ENCODE measurements around the gene CCL14.

DNA sequence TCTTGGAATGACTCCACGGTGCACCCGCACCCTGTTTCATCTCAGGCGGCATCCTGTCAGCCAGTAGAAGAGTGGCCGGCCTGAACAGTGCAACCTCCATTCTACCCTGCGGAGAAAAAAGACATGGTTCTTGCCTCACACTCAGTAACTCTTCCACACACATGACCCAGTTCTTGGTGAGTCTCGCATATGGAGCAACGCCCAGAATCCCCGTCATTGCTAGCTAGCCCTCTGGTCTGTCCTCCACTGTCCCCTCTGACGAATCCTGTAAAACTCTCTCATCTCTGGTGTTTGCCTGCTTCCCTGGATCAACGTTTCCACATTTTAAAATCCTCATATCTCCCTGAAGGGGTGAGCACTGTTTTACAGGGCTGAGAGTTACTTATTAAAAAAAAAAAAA, 51.8 kb downstream of the CCL14 start:
- no peak for TF ChIP-seq POLR2A (IDR thresholded peaks at IDR 0.05; ENCODE audit: control extremely low read depth in 1 of 2, low read depth in 2 of 2, low read length in 2 of 2)
- TF ChIP-seq EP300 (IDR thresholded peaks at IDR 0.05; ENCODE audit: borderline replicate concordance in 1 of 2, low read depth in 2 of 2, low read length in 2 of 2) = no peak
